Suprapubic skin (tissue), 4 donors: ENCODE measurements around the gene MSL3.

Experiments used
- EP300 ChIP-seq: sonication (generic); formaldehyde crosslinking; IDR thresholded peaks from one replicate; pipeline ENCODE4 v1.6.1; 2017; ENCODE audit warnings: antibody characterized with exemption
- POLR2A ChIP-seq, 2 donors: fragments of 450-650 bp; IDR thresholded peaks; one replicate each; pipeline ENCODE4 v1.6.1; 2017; ENCODE audit warnings: antibody characterized with exemption in 2 of 2, mild to moderate bottlenecking in 2 of 2, moderate library complexity in 2 of 2
- POLR2AphosphoS5 ChIP-seq, 3 donors: sonication (generic); formaldehyde crosslinking; IDR thresholded peaks; one replicate each; pipeline ENCODE4 v1.6.1; 2017; ENCODE audit warnings: antibody characterized with exemption in 3 of 3
- TF ChIP-seq, protein P1 (sequence below), 2 donors: fragments of 200-600 bp in 1 of 2; fragments of 450-650 bp in 1 of 2; sonication (generic) in 1 of 2; IDR thresholded peaks; one replicate each; pipeline ENCODE4 v1.5.1; 2016 to 2019; ENCODE audit warnings: antibody characterized with exemption in 2 of 2, mild to moderate bottlenecking in 1 of 2, moderate library complexity in 1 of 2

DNA sequence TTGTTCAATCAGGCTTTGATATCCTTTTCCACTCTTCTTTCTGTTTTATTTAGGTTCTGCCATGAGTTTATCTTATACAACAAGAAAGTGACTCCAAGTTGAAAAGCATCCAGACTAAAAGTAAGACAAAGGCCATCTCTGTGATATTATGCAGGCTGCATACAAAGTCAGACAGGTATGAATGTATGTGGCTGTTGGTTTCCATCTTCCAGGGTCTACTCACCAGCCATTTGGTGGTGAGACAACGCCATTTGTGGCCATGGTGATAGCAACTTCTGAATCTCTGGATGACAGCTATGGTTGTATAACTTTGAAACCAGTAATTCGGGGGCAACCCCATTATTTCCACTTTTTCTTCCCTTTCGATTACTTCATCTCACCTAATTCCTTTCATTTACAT lies 17.2 kb upstream of the MSL3 start:
- TF ChIP-seq, protein P1, sequence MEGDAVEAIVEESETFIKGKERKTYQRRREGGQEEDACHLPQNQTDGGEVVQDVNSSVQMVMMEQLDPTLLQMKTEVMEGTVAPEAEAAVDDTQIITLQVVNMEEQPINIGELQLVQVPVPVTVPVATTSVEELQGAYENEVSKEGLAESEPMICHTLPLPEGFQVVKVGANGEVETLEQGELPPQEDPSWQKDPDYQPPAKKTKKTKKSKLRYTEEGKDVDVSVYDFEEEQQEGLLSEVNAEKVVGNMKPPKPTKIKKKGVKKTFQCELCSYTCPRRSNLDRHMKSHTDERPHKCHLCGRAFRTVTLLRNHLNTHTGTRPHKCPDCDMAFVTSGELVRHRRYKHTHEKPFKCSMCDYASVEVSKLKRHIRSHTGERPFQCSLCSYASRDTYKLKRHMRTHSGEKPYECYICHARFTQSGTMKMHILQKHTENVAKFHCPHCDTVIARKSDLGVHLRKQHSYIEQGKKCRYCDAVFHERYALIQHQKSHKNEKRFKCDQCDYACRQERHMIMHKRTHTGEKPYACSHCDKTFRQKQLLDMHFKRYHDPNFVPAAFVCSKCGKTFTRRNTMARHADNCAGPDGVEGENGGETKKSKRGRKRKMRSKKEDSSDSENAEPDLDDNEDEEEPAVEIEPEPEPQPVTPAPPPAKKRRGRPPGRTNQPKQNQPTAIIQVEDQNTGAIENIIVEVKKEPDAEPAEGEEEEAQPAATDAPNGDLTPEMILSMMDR (IDR thresholded peaks at IDR 0.05): no peak
- TF ChIP-seq POLR2A (IDR thresholded peaks at IDR 0.05): no peak
- TF ChIP-seq POLR2AphosphoS5 (IDR thresholded peaks at IDR 0.05): no peak
- no peak for TF ChIP-seq EP300
